GM12878 (cell line): Measurements from ENCODE around the gene CDK2. TPM values are rescaled to one million over a fixed set of nuclear protein-coding genes. Genes with fewer than 3 reads are reported as not detected.

ENCODE experiments used
- ATAC-seq: fragments of 200-7000 bp; cut with Tn5 transposase; 3 replicates; pipeline ENCODE4 v1.9.1; 2020; ENCODE audit warnings: mild to moderate bottlenecking, moderate library complexity
- BruUV-seq: library from RNA; stranded (reverse); fragments of 400-500 nt; replicated peaks from 2 replicates; lab custom pipeline; 2021; lab: Mats Ljungman, UMichigan
- CTCF ChIA-PET: fragments of 300-600 bp; sonication (Branson Sonifier 250); formaldehyde crosslinking; extraction: SDS; loops from one replicate; lab custom pipeline; 2021; ENCODE audit warnings: inconsistent platforms; lab: Yijun Ruan, JAX
- POLR2A ChIA-PET: fragments of 350-600 bp; formaldehyde crosslinking; extraction: SDS; loops from one replicate; lab custom pipeline; 2021; ENCODE audit warnings: inconsistent platforms; lab: Charles Lee
- RAD21 ChIA-PET: fragments of 300-600 bp; sonication (Branson Sonifier 250); formaldehyde crosslinking; loops from one replicate; lab custom pipeline; 2023; ENCODE audit warnings: antibody characterized with exemption; ENCODE audit not compliant: unreplicated experiment; lab: Charles Lee
- SMC1A ChIA-PET: fragments of 300-600 bp; sonication (Branson Sonifier 250); formaldehyde crosslinking; loops from one replicate; lab custom pipeline; 2023; ENCODE audit not compliant: unreplicated experiment, uncharacterized antibody; lab: Charles Lee
- DNase-seq: peaks from one replicate; pipeline ENCODE4 v3.0.0-alpha.2; 2011; ENCODE audit warnings: low read depth, low spot score
- FAIRE-seq: peaks from 3 replicates; lab custom pipeline; 2011; peaks lifted over from hg19 to GRCh38; lab: Jason Lieb, UNC
- H2AFZ ChIP-seq: 2 replicates; pipeline ENCODE4 v1.6.0; 2011; ENCODE audit warnings: low read depth, low read length, control low read depth; ENCODE audit not compliant: control insufficient read depth
- H3K27ac ChIP-seq: 2 replicates; pipeline ENCODE4 v1.5.1; 2011; ENCODE audit warnings: control low read depth; ENCODE audit not compliant: control insufficient read depth, insufficient read depth
- H3K27me3 ChIP-seq, 2 experiments: replicated peaks in 1 of 2; 2 replicates each; pipeline versions ENCODE4 v1.6.0 to v1.6.1; 2011; ENCODE audit warnings: low read length in 1 of 2; ENCODE audit not compliant: control insufficient read depth in 2 of 2, insufficient read depth in 2 of 2
- H3K36me3 ChIP-seq, 2 experiments: 2 replicates each; pipeline ENCODE4 v1.5.1; 2011; ENCODE audit warnings: low read length in 1 of 2; ENCODE audit not compliant: control insufficient read depth in 2 of 2, insufficient read depth in 2 of 2
- H3K4me1 ChIP-seq: 2 replicates; pipeline ENCODE4 v1.6.1; 2011; ENCODE audit warnings: mild to moderate bottlenecking, low read length, moderate library complexity, mixed read lengths; ENCODE audit not compliant: control insufficient read depth, insufficient read depth
- H3K4me2 ChIP-seq: 2 replicates; pipeline ENCODE4 v1.6.0; 2011; ENCODE audit warnings: control low read depth; ENCODE audit not compliant: control insufficient read depth, insufficient read depth
- H3K4me3 ChIP-seq: fragments of 200-600 bp; sonication (generic); 2 replicates; pipeline ENCODE4 v1.5.1; 2016
- H3K79me2 ChIP-seq: 2 replicates; pipeline ENCODE4 v1.6.0; 2011; ENCODE audit warnings: low read length; ENCODE audit not compliant: control insufficient read depth, insufficient read depth
- H3K9ac ChIP-seq: 2 replicates; pipeline ENCODE4 v1.8.0; 2011; ENCODE audit warnings: low read length, control low read depth, mixed read lengths; ENCODE audit not compliant: control insufficient read depth, insufficient read depth
- H3K9me3 ChIP-seq: replicated peaks from 3 replicates; pipeline ENCODE4 v1.5.1; 2011; ENCODE audit warnings: mild to moderate bottlenecking, low read length; ENCODE audit not compliant: control insufficient read depth, insufficient read depth
- H4K20me1 ChIP-seq: 2 replicates; pipeline ENCODE4 v1.6.0; 2011; ENCODE audit not compliant: control insufficient read depth, insufficient read depth
- EGR1 ChIP-seq, 2 experiments: IDR thresholded peaks; 1 replicate in 1 of 2; 2 replicates in 1 of 2; pipeline ENCODE4 v1.6.1; 2011 to 2012; ENCODE audit warnings: low read depth in 2 of 2, low read length in 2 of 2, borderline replicate concordance in 1 of 2, mild to moderate bottlenecking in 1 of 2, moderate library complexity in 1 of 2
- IKZF1 ChIP-seq: fragments of 450-650 bp; conservative IDR thresholded peaks from 2 replicates; pipeline ENCODE4 v1.6.1; 2017; ENCODE audit warnings: antibody characterized with exemption, mild to moderate bottlenecking
- POLR2AphosphoS2 ChIP-seq: IDR thresholded peaks from 2 replicates; pipeline ENCODE4 v1.6.1; 2011; ENCODE audit warnings: low read depth, mild to moderate bottlenecking, low read length, improper control_type of control experiment, moderate library complexity
- SKIL ChIP-seq: fragments of 450-650 bp; IDR thresholded peaks from 2 replicates; pipeline ENCODE4 v1.6.1; 2017; ENCODE audit warnings: mild to moderate bottlenecking, low read depth, inconsistent platforms; ENCODE audit not compliant: poor library complexity, severe bottlenecking
- WGBS: methylation state at CpG from one replicate; pipeline ENCODE4 v1.1.6; 2016; ENCODE audit warnings: low lambda C conversion rate; ENCODE audit not compliant: insufficient replicate concordance, insufficient coverage; ENCODE audit errors: missing lambda C conversion rate; 5-methylcytosine and 5-hydroxymethylcytosine counted together
- in situ Hi-C: fragments of 300-500 bp; cut with MboI; formaldehyde crosslinking; loops from 9 replicates; pipeline ENCODE4 v1.14.3; 2018; ENCODE audit warnings: mixed read lengths
- intact Hi-C: fragments of 100-400 bp; cut with micrococcal nuclease; formaldehyde crosslinking; loops from one replicate; pipeline ENCODE4 v1.14.2; 2022; ENCODE audit not compliant: unreplicated experiment
- polyA plus RNA-seq, 11 experiments: library from polyadenylated mRNA; depleted of rRNA in 4 of 11; unstranded in 6 of 11; stranded (reverse) in 5 of 11; fragments of >200 nt; fragmentation: Nextera tagmentation in 4 of 11; fragmentation: Illumina TruSeq in 1 of 11; extraction: Ambion mirVana in 4 of 11; extraction: Trizol in 1 of 11; gene quantifications; 1 replicate in 1 of 11; 2 replicates in 10 of 11; pipeline versions ENCODE4 v1.2.1 to v1.2.3, GENCODE V29; 2011 to 2016; ENCODE audit warnings: inconsistent platforms in 2 of 11, missing spikeins in 2 of 11, low read depth in 1 of 11
- total RNA-seq, 4 experiments: library from RNA; depleted of rRNA in 3 of 4; stranded (reverse); fragments of >200 nt in 3 of 4; fragmentation: Illumina TruSeq in 1 of 4; extraction: Trizol in 1 of 4; gene quantifications; 2 replicates each; pipeline versions ENCODE4 v1.2.1 to v1.2.3, GENCODE V29; 2013 to 2021

CDK2 gene
- total and polyA plus RNA-seq, 10 of the 15 experiments (the other 5 are each of a cell fraction or from before 2014, with no cell fraction given), result 13.1 to 138 (median 82.2) TPM

- BruUV-seq, result TSS peak; percentile 47
- H3K9me3 ChIP-seq, result no peaks in the 10 kb centered on the region
- ChIA-PET POLR2A (interaction anchor here (1.0 to 1.5 kb wide), 5 partner anchors 10 to 79 kb away, joined by 3 to 15 read pairs (median 4); partner anchors contain the start of genes DGKA, RAB5B and SUOX), SMC1A (interaction anchor here (0.8 to 1.7 kb wide), 7 partner anchors 11 to 278 kb away, joined by 3 to 6 read pairs (median 3); partner anchors contain the start of genes ORMDL2, SARNP and SUOX), RAD21 (interaction anchor here (0.6 to 2.8 kb wide), 4 partner anchors 11 to 182 kb away, joined by 4 to 25 read pairs (median 6); partner anchors contain the start of genes RAB5B and SUOX), CTCF (interaction anchor here (0.6 to 3.1 kb wide), 6 partner anchors 11 to 270 kb away, joined by 3 to 28 read pairs (median 8); partner anchors contain the start of gene SUOX)
- FAIRE-seq (peak; percentile 41), ATAC-seq (peak; percentile 92), DNase-seq (no peak)
- TF ChIP-seq POLR2AphosphoS2, result no peak
- TF ChIP-seq EGR1 (IDR thresholded peaks at IDR 0.05; ENCODE audit: borderline replicate concordance in 1 of 2, low read depth in 2 of 2, low read length in 2 of 2), result peak in 1 of 2 experiments; percentile 81; a peak in 2 of 3 replicates
- 0 out of 2 replicates have a peak, but pooled peaks have one; percentile 9 for TF ChIP-seq IKZF1
- TF ChIP-seq SKIL, result no peak
- 6% methylated on average over 21 of the region's 44 CpGs for WGBS
- intact Hi-C loops, result no loop called here
- H3K4me1 ChIP-seq, result no peaks in the 10 kb centered on the region
- H3K79me2 ChIP-seq, result no peaks in the 10 kb centered on the region
- peak overlapping the region; percentile 79 for H3K4me3 ChIP-seq
- H3K4me2 ChIP-seq, result peak overlapping the region; percentile 92
- in situ Hi-C loops, result no loop called here
- no peaks in the 10 kb centered on the region for H4K20me1 ChIP-seq
- peak overlapping the region; percentile 59 for H3K9ac ChIP-seq
- H3K27ac ChIP-seq, result peak overlapping the region; percentile 24; the same call in 1 of the 2 replicates
- peak overlapping the region; percentile 87 for H2AFZ ChIP-seq
- no peaks in the 10 kb centered on the region for H3K27me3 ChIP-seq
- no peaks in the 10 kb centered on the region; a peak in 1 of 4 replicates for H3K36me3 ChIP-seq
Observed at GRCh38 chr12:56007564-56008559, 41.2 kb downstream of the CDK2 start.
